Hepatocyte (in vitro differentiated cells): ENCODE results near the gene FRZB. TPM values are rescaled to one million over a fixed set of nuclear protein-coding genes. Genes with fewer than 3 reads are reported as not detected.

Experiments used
- DNase-seq: peaks from one replicate; pipeline ENCODE4 v3.0.0-alpha.2; 2016; ENCODE audit warnings: low spot score
- H2AFZ ChIP-seq: fragments of 200-600 bp; sonication (generic); 2 replicates; pipeline ENCODE4 v1.6.0; 2016; ENCODE audit warnings: antibody characterized with exemption, mild to moderate bottlenecking
- H3K27ac ChIP-seq: fragments of 200-600 bp; sonication (generic); 2 replicates; pipeline ENCODE4 v1.5.1; 2016; ENCODE audit warnings: mild to moderate bottlenecking
- H3K27me3 ChIP-seq: fragments of 200-600 bp; sonication (generic); 2 replicates; pipeline ENCODE4 v1.6.1; 2016
- H3K36me3 ChIP-seq: fragments of 200-600 bp; sonication (generic); replicated peaks from 2 replicates; pipeline ENCODE4 v1.5.1; 2016; ENCODE audit warnings: low read depth; ENCODE audit not compliant: insufficient read depth
- H3K4me1 ChIP-seq: fragments of 200-600 bp; sonication (generic); 2 replicates; pipeline ENCODE4 v1.5.1; 2016; ENCODE audit warnings: mild to moderate bottlenecking, moderate library complexity; ENCODE audit not compliant: insufficient read depth
- H3K4me2 ChIP-seq: fragments of 200-600 bp; sonication (generic); 2 replicates; pipeline ENCODE4 v1.6.0; 2016
- H3K4me3 ChIP-seq: fragments of 200-600 bp; sonication (generic); 2 replicates; pipeline ENCODE4 v1.5.1; 2016; ENCODE audit warnings: mild to moderate bottlenecking
- H3K79me2 ChIP-seq: fragments of 200-600 bp; sonication (generic); 2 replicates; pipeline ENCODE4 v1.6.0; 2017; ENCODE audit warnings: mild to moderate bottlenecking
- H3K9me2 ChIP-seq: fragments of 200-600 bp; sonication (generic); replicated peaks from 2 replicates; pipeline ENCODE4 v1.6.0; 2017; ENCODE audit warnings: mild to moderate bottlenecking; ENCODE audit not compliant: insufficient read depth
- H3K9me3 ChIP-seq: fragments of 200-600 bp; sonication (generic); 2 replicates; pipeline ENCODE4 v1.5.1; 2016; ENCODE audit warnings: low read depth, mild to moderate bottlenecking
- H4K20me1 ChIP-seq: fragments of 200-600 bp; sonication (generic); 2 replicates; pipeline ENCODE4 v1.6.0; 2016; ENCODE audit warnings: mild to moderate bottlenecking; ENCODE audit not compliant: insufficient read depth, poor library complexity, severe bottlenecking
- CTCF ChIP-seq: fragments of 200-600 bp; sonication (generic); IDR thresholded peaks from 2 replicates; pipeline ENCODE4 v1.5.1; 2016; ENCODE audit warnings: antibody characterized with exemption, mild to moderate bottlenecking; ENCODE audit not compliant: poor library complexity
- EZH2 ChIP-seq: fragments of 200-600 bp; sonication (generic); IDR thresholded peaks from 2 replicates; pipeline ENCODE4 v1.6.1; 2016; ENCODE audit warnings: antibody characterized with exemption, mild to moderate bottlenecking, borderline replicate concordance
- EZH2phosphoT487 ChIP-seq: fragments of 200-600 bp; sonication (generic); IDR thresholded peaks from one replicate; pipeline ENCODE4 v1.6.1; 2018; ENCODE audit warnings: antibody characterized with exemption, mild to moderate bottlenecking, low read depth, moderate library complexity; ENCODE audit not compliant: unreplicated experiment, severe bottlenecking
- WGBS: methylation state at CpG from one replicate; pipeline ENCODE4 v1.1.6; 2016; ENCODE audit warnings: low lambda C conversion rate; ENCODE audit errors: missing lambda C conversion rate; 5-methylcytosine and 5-hydroxymethylcytosine counted together
- polyA plus RNA-seq: library from polyadenylated mRNA; unstranded; fragments of >200 nt; fragmentation: Nextera tagmentation; extraction: Ambion mirVana; gene quantifications from 2 replicates; pipeline ENCODE4 v1.2.1, GENCODE V29; 2016
- total RNA-seq: library from RNA; depleted of rRNA; stranded (reverse); fragments of >200 nt; gene quantifications from 2 replicates; pipeline ENCODE4 v1.2.3, GENCODE V29; 2014

The FRZB gene
- total and polyA plus RNA-seq, 2 experiments from 2014 or later, result 118 to 375 TPM

- no peaks in the 10 kb centered on the region for H3K27me3 ChIP-seq
- no peaks in the 10 kb centered on the region for H3K79me2 ChIP-seq
- no peak overlapping the region for H2AFZ ChIP-seq
- peaks cover 27% of the 10 kb centered on the region for H3K4me1 ChIP-seq
- no peak overlapping the region for H3K27ac ChIP-seq
- no peak overlapping the region for H3K4me3 ChIP-seq
- TF ChIP-seq EZH2phosphoT487 (no peak), EZH2 (no peak), CTCF (no peak)
- H3K9me3 ChIP-seq, result no peaks in the 10 kb centered on the region
- no peak overlapping the region for H3K4me2 ChIP-seq
- 48% methylated on average over 1 of the region's 1 CpG for WGBS
- no peaks in the 10 kb centered on the region for H4K20me1 ChIP-seq
- H3K36me3 ChIP-seq, result no peaks in the 10 kb centered on the region
- DNase-seq, result no peak
- no peaks in the 10 kb centered on the region for H3K9me2 ChIP-seq
Observed at GRCh38 chr2:182834293-182834692, 32.1 kb downstream of the FRZB start.

GRCh38 chr2:182833084-182833854 is 33.2 kb downstream of the FRZB start:
- no peak overlapping the region for H3K4me3 ChIP-seq
- no peaks in the 10 kb centered on the region for H3K27me3 ChIP-seq
- no peaks in the 10 kb centered on the region for H3K79me2 ChIP-seq
- H3K36me3 ChIP-seq, result no peaks in the 10 kb centered on the region
- H2AFZ ChIP-seq, result no peak overlapping the region
- H3K9me2 ChIP-seq, result no peaks in the 10 kb centered on the region
- no peak overlapping the region for H3K4me2 ChIP-seq
- TF ChIP-seq EZH2 (no peak), CTCF (no peak), EZH2phosphoT487 (no peak)
- no peak overlapping the region for H3K27ac ChIP-seq
- no peaks in the 10 kb centered on the region for H4K20me1 ChIP-seq
- H3K4me1 ChIP-seq, result peaks cover 19% of the 10 kb centered on the region
- no peaks in the 10 kb centered on the region for H3K9me3 ChIP-seq
- DNase-seq, result no peak
- WGBS, result 66% methylated on average over 9 of the region's 9 CpGs

GRCh38 chr2:182831921-182832320 is 34.5 kb downstream of the FRZB start:
- TF ChIP-seq CTCF (no peak), EZH2 (no peak), EZH2phosphoT487 (no peak)
- peaks cover 13% of the 10 kb centered on the region for H3K4me1 ChIP-seq
- no peaks in the 10 kb centered on the region for H4K20me1 ChIP-seq
- WGBS, result 36% methylated on average over 3 of the region's 3 CpGs
- H3K79me2 ChIP-seq, result no peaks in the 10 kb centered on the region
- DNase-seq, result no peak
- H3K36me3 ChIP-seq, result no peaks in the 10 kb centered on the region
- no peaks in the 10 kb centered on the region for H3K9me3 ChIP-seq
- H3K4me2 ChIP-seq, result no peak overlapping the region
- H3K4me3 ChIP-seq, result no peak overlapping the region
- no peaks in the 10 kb centered on the region for H3K27me3 ChIP-seq
- H3K9me2 ChIP-seq, result no peaks in the 10 kb centered on the region
- H2AFZ ChIP-seq, result no peak overlapping the region
- H3K27ac ChIP-seq, result no peak overlapping the region
